HepG2 (cell line): ENCODE data around the gene MCRIP2. TPM values are rescaled to one million over a fixed set of nuclear protein-coding genes. Genes with fewer than 3 reads are reported as not detected.

Experiments used
- ATAC-seq: fragments of 200-7000 bp; cut with Tn5 transposase; 3 replicates; pipeline ENCODE4 v1.9.1; 2020; ENCODE audit warnings: mild to moderate bottlenecking, moderate library complexity
- BruUV-seq: library from RNA; stranded (reverse); fragments of 400-500 nt; replicated peaks from 2 replicates; lab custom pipeline; 2021; lab: Mats Ljungman, UMichigan
- CTCF ChIA-PET: fragments of 300-600 bp; formaldehyde crosslinking; extraction: SDS; loops from one replicate; lab custom pipeline; 2021; ENCODE audit warnings: low total read pairs, inconsistent platforms, low intra/inter-chr PET ratio; lab: Yijun Ruan, JAX
- POLR2A ChIA-PET: fragments of 350-600 bp; sonication (Branson Sonifier 250); formaldehyde crosslinking; loops from one replicate; lab custom pipeline; 2020; ENCODE audit warnings: antibody characterized with exemption, inconsistent platforms; lab: Yijun Ruan, JAX
- DNase-seq: peaks from one replicate; pipeline ENCODE4 v3.0.0-alpha.2; 2015; ENCODE audit warnings: low spot score
- FAIRE-seq: peaks from 3 replicates; lab custom pipeline; 2011; peaks lifted over from hg19 to GRCh38; lab: Jason Lieb, UNC
- H2AFZ ChIP-seq: one replicate; pipeline ENCODE4 v1.6.1; 2011; ENCODE audit warnings: low read length, inconsistent platforms
- H3K27ac ChIP-seq: fragments of 300-600 bp; 3 replicates; pipeline ENCODE4 v1.8.0; 2011; ENCODE audit warnings: mixed run types, mild to moderate bottlenecking, mixed read lengths, low read length, inconsistent platforms; ENCODE audit not compliant: insufficient read depth; ENCODE audit errors: extremely low read length
- H3K27me3 ChIP-seq, 2 experiments: fragments of 200-600 bp in 1 of 2; 2 replicates in 1 of 2; 3 replicates in 1 of 2; pipeline versions ENCODE4 v1.6.0 to v1.8.0; 2011; ENCODE audit warnings: low read length in 2 of 2, mild to moderate bottlenecking in 2 of 2, moderate library complexity in 2 of 2, inconsistent platforms in 1 of 2; ENCODE audit not compliant: insufficient read depth in 2 of 2, control insufficient read depth in 1 of 2
- H3K36me3 ChIP-seq, 2 experiments: fragments of 200-600 bp in 1 of 2; replicated peaks in 1 of 2; 2 replicates in 1 of 2; 3 replicates in 1 of 2; pipeline versions ENCODE4 v1.5.1 to v1.8.0; 2011; ENCODE audit warnings: low read length in 2 of 2, inconsistent platforms in 1 of 2; ENCODE audit not compliant: insufficient read depth in 2 of 2, control insufficient read depth in 1 of 2
- H3K4me1 ChIP-seq: 2 replicates; pipeline ENCODE4 v1.5.1; 2012; ENCODE audit warnings: low read length, inconsistent platforms; ENCODE audit not compliant: insufficient read depth
- H3K4me2 ChIP-seq: 2 replicates; pipeline ENCODE4 v1.6.0; 2011; ENCODE audit warnings: low read depth, low read length, inconsistent platforms
- H3K4me3 ChIP-seq, 3 experiments: fragments of 200-600 bp in 1 of 3; sonication (generic), shearing (Covaris generic) in 1 of 3; replicated peaks in 1 of 3; 2 replicates each; pipeline ENCODE4 v1.5.1; 2011 to 2016; ENCODE audit warnings: low read length in 3 of 3, inconsistent platforms in 2 of 3, low read depth in 2 of 3, mild to moderate bottlenecking in 2 of 3, control low read depth in 1 of 3, mixed read lengths in 1 of 3; ENCODE audit not compliant: insufficient read depth in 1 of 3
- H3K79me2 ChIP-seq: one replicate; pipeline ENCODE4 v1.6.1; 2011; ENCODE audit warnings: low read length, inconsistent platforms; ENCODE audit not compliant: insufficient read depth
- H3K9ac ChIP-seq: 2 replicates; pipeline ENCODE4 v1.6.0; 2011; ENCODE audit warnings: mild to moderate bottlenecking, low read depth, low read length, inconsistent platforms; ENCODE audit not compliant: insufficient read depth
- H3K9me3 ChIP-seq: 2 replicates; pipeline ENCODE4 v1.5.1; 2012; ENCODE audit warnings: mild to moderate bottlenecking, low read length
- H4K20me1 ChIP-seq: 2 replicates; pipeline ENCODE4 v1.6.0; 2011; ENCODE audit warnings: inconsistent platforms, mild to moderate bottlenecking, low read length, moderate library complexity; ENCODE audit not compliant: insufficient read depth
- EED ChIP-seq: sonication (generic); formaldehyde crosslinking; IDR thresholded peaks from 2 replicates; pipeline ENCODE4 v1.5.0; 2020; ENCODE audit warnings: mild to moderate bottlenecking, missing genetic modification reagents
- ISL2 ChIP-seq: sonication (generic); formaldehyde crosslinking; IDR thresholded peaks from 2 replicates; pipeline ENCODE4 v1.5.0; 2020; ENCODE audit warnings: missing genetic modification reagents
- PAX8 ChIP-seq: sonication (generic); formaldehyde crosslinking; IDR thresholded peaks from 2 replicates; pipeline ENCODE4 v1.8.0; 2022; ENCODE audit warnings: mild to moderate bottlenecking, missing genetic modification reagents, borderline replicate concordance
- RBFOX2 ChIP-seq: fragments of 200-400 bp; formaldehyde crosslinking; IDR thresholded peaks from 2 replicates; pipeline ENCODE4 v1.6.1; 2017; ENCODE audit warnings: low read depth, mild to moderate bottlenecking, low read length
- ZBTB7A ChIP-seq: sonication (generic); formaldehyde crosslinking; IDR thresholded peaks from 2 replicates; pipeline ENCODE4 v1.8.0; 2022; ENCODE audit warnings: mild to moderate bottlenecking, missing genetic modification reagents
- ZNF501 ChIP-seq: sonication (generic); formaldehyde crosslinking; IDR thresholded peaks from 2 replicates; pipeline ENCODE4 v1.5.1; 2020; ENCODE audit warnings: mild to moderate bottlenecking, moderate library complexity, missing genetic modification reagents
- ZNF563 ChIP-seq: sonication (generic); formaldehyde crosslinking; IDR thresholded peaks from 2 replicates; pipeline ENCODE4 v1.8.0; 2022; ENCODE audit warnings: mild to moderate bottlenecking, moderate library complexity, missing genetic modification reagents
- ZNF670 ChIP-seq: sonication (generic); formaldehyde crosslinking; IDR thresholded peaks from 2 replicates; pipeline ENCODE4 v1.8.0; 2022; ENCODE audit warnings: mild to moderate bottlenecking, missing genetic modification reagents, borderline replicate concordance
- WGBS: methylation state at CpG from one replicate; pipeline ENCODE4 v1.1.6; 2017; ENCODE audit warnings: low lambda C conversion rate; 5-methylcytosine and 5-hydroxymethylcytosine counted together
- in situ Hi-C: cut with HindIII; loops from 2 replicates; pipeline ENCODE4 v1.10.0; 2017; ENCODE audit warnings: low pct_unique_long_range_greater_than_20kb; ENCODE audit not compliant: extremely low pct_ligation_motif_present
- intact Hi-C: fragments of 100-400 bp; cut with micrococcal nuclease; formaldehyde crosslinking; loops from one replicate; pipeline ENCODE4 v1.10.0; 2022; ENCODE audit not compliant: unreplicated experiment
- polyA plus RNA-seq, 8 experiments: library from polyadenylated mRNA; depleted of rRNA in 3 of 8; stranded (reverse) in 7 of 8; unstranded in 1 of 8; fragments of >200 nt; fragmentation: Illumina TruSeq in 4 of 8; extraction: Trizol in 4 of 8; gene quantifications; 2 replicates each; pipeline versions ENCODE4 v1.2.1 to v1.2.3, GENCODE V29; 2011 to 2016; ENCODE audit warnings: low read depth in 4 of 8, missing spikeins in 1 of 8, mixed read lengths in 1 of 8; ENCODE audit not compliant: insufficient read depth in 1 of 8
- total RNA-seq, 5 experiments: library from RNA; depleted of rRNA; stranded (reverse); fragments of >200 nt; fragmentation: Illumina TruSeq; extraction: Trizol; gene quantifications; 2 replicates each; pipeline ENCODE4 v1.2.3, GENCODE V29; 2016; ENCODE audit warnings: low read depth in 1 of 5
- TF ChIP-seq, protein P1 (sequence below): sonication (generic); formaldehyde crosslinking; IDR thresholded peaks from 2 replicates; pipeline ENCODE4 v1.4.0; 2020; ENCODE audit warnings: missing genetic modification reagents, mild to moderate bottlenecking, borderline replicate concordance
- TF ChIP-seq, protein P2 (sequence below): IDR thresholded peaks from 2 replicates; pipeline ENCODE4 v1.6.1; 2012; ENCODE audit warnings: inconsistent platforms
- TF ChIP-seq, protein P3 (sequence below), 2 experiments: sonication (generic) in 1 of 2; formaldehyde crosslinking in 1 of 2; IDR thresholded peaks; 2 replicates each; pipeline versions ENCODE4 v1.6.1 to v1.9.0; 2014 to 2022; ENCODE audit warnings: antibody characterized with exemption in 1 of 2, borderline replicate concordance in 1 of 2, inconsistent platforms in 1 of 2, low read depth in 1 of 2, missing genetic modification reagents in 1 of 2

MCRIP2 gene
- total and polyA plus RNA-seq, 2 of the 13 experiments (the other 11 are each of a cell fraction or from before 2014, with no cell fraction given): 39.6 to 76.7 TPM

DNA sequence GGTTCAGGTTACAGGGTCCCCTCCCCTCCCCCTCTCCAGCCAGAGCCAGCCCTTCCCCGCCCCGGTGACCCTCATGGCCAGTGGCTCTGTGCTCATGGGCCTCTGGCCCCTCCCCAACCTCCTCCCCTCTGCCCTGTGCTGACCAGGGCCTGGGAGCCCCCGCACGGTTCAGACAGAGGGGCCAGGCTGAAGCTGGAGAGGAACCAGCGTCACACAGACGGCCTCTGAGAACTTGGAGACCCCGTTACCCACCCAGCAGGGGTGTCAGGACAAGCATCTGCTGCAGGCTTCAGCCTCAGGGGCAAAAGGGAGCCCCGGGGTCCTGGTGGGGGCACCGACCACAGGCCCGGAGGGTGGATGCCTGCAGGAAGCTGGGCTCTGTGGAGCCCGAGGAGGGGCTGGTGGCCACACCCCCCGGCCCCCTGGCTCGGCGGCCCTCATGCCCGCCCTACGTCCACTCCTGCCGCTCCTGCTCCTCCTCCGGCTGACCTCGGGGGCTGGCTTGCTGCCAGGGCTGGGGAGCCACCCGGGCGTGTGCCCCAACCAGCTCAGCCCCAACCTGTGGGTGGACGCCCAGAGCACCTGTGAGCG lies 10.7 kb upstream of the MCRIP2 start, which contains the start of gene WFIKKN1:
Gene WFIKKN1 (plus strand): TSS at position 171 of the 591 bp plus-strand sequence. CDS start 269 bp downstream, at position 440.
- ATAC-seq (peak; percentile 74), FAIRE-seq (peak; percentile 72), DNase-seq (peak; percentile 59)
- H3K79me2 ChIP-seq: peaks cover 6% of the 10 kb centered on the region
- H3K4me3 ChIP-seq: peak within 1 kb of the TSS; percentile 58 to 74 (median 63)
- H3K27me3 ChIP-seq: no peaks in the 10 kb centered on the region
- peak within 1 kb of the TSS; percentile 95 for H3K4me2 ChIP-seq
- in situ Hi-C loops (no loop called here), intact Hi-C loops (no loop called here)
- WGBS: 5% methylated on average over 5 of the region's 23 CpGs
- H2AFZ ChIP-seq: no peak within 1 kb of the TSS
- BruUV-seq: no TSS peak
- POLR2A ChIA-PET: interaction anchor here (1.0 to 1.5 kb wide), 2 partner anchors 17 to 43 kb away, joined by 3 to 5 read pairs; no protein-coding TSS in a partner anchor
- CTCF ChIA-PET: no interaction called here
- H3K4me1 ChIP-seq: peaks cover 31% of the 10 kb centered on the region
- peak within 1 kb of the TSS; percentile 71 for H3K27ac ChIP-seq
- H4K20me1 ChIP-seq: no peaks in the 10 kb centered on the region
- H3K36me3 ChIP-seq: peaks cover 4% of the 10 kb centered on the region in 2 experiments; a peak in 2 of 5 replicates
- H3K9ac ChIP-seq: peak within 1 kb of the TSS; percentile 67
- no peaks in the 10 kb centered on the region for H3K9me3 ChIP-seq
- TF ChIP-seq EED (CRISPR knock-in tag) (peak; percentile 63; the same call in 1 of the 2 replicates), RBFOX2 (peak; percentile 46; the same call in 1 of the 2 replicates), ZNF501 (CRISPR knock-in tag) (peak; percentile 44; the same call in 1 of the 2 replicates), ZNF670 (CRISPR knock-in tag) (no peak), ISL2 (CRISPR knock-in tag) (0 out of 2 replicates have a peak, but pooled peaks have one; percentile 44), ZBTB7A (0 out of 2 replicates have a peak, but pooled peaks have one; percentile 11), PAX8 (CRISPR knock-in tag) (no peak), ZNF563 (CRISPR knock-in tag) (no peak)
- TF ChIP-seq, protein P1, sequence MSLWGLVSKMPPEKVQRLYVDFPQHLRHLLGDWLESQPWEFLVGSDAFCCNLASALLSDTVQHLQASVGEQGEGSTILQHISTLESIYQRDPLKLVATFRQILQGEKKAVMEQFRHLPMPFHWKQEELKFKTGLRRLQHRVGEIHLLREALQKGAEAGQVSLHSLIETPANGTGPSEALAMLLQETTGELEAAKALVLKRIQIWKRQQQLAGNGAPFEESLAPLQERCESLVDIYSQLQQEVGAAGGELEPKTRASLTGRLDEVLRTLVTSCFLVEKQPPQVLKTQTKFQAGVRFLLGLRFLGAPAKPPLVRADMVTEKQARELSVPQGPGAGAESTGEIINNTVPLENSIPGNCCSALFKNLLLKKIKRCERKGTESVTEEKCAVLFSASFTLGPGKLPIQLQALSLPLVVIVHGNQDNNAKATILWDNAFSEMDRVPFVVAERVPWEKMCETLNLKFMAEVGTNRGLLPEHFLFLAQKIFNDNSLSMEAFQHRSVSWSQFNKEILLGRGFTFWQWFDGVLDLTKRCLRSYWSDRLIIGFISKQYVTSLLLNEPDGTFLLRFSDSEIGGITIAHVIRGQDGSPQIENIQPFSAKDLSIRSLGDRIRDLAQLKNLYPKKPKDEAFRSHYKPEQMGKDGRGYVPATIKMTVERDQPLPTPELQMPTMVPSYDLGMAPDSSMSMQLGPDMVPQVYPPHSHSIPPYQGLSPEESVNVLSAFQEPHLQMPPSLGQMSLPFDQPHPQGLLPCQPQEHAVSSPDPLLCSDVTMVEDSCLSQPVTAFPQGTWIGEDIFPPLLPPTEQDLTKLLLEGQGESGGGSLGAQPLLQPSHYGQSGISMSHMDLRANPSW (CRISPR knock-in tag): no peak
- TF ChIP-seq, protein P2, sequence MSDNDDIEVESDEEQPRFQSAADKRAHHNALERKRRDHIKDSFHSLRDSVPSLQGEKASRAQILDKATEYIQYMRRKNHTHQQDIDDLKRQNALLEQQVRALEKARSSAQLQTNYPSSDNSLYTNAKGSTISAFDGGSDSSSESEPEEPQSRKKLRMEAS: peak; percentile 11; the same call in 1 of the 2 replicates
- TF ChIP-seq, protein P3, sequence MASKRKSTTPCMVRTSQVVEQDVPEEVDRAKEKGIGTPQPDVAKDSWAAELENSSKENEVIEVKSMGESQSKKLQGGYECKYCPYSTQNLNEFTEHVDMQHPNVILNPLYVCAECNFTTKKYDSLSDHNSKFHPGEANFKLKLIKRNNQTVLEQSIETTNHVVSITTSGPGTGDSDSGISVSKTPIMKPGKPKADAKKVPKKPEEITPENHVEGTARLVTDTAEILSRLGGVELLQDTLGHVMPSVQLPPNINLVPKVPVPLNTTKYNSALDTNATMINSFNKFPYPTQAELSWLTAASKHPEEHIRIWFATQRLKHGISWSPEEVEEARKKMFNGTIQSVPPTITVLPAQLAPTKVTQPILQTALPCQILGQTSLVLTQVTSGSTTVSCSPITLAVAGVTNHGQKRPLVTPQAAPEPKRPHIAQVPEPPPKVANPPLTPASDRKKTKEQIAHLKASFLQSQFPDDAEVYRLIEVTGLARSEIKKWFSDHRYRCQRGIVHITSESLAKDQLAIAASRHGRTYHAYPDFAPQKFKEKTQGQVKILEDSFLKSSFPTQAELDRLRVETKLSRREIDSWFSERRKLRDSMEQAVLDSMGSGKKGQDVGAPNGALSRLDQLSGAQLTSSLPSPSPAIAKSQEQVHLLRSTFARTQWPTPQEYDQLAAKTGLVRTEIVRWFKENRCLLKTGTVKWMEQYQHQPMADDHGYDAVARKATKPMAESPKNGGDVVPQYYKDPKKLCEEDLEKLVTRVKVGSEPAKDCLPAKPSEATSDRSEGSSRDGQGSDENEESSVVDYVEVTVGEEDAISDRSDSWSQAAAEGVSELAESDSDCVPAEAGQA (IDR thresholded peaks at IDR 0.05; ENCODE audit: low read depth): no peak
- TF ChIP-seq, protein P3 (CRISPR knock-in tag; IDR thresholded peaks at IDR 0.05; ENCODE audit: borderline replicate concordance): no peak
